Right atrium auricular region (tissue), 2 donors: ENCODE data around the gene ITPR2. TPM values are rescaled to one million over a fixed set of nuclear protein-coding genes. Genes with fewer than 3 reads are reported as not detected.

ENCODE experiments used
- DNase-seq: peaks from one replicate; pipeline ENCODE4 v3.0.0-alpha.2; 2019; ENCODE audit warnings: low spot score
- H3K27ac ChIP-seq, 2 donors: fragments of 200-600 bp; sonication (generic); 1 replicate in 1 of 2; 2 replicates in 1 of 2; pipeline ENCODE4 v1.5.1; 2016 to 2019
- H3K27me3 ChIP-seq, 2 donors: fragments of 200-600 bp; sonication (generic); one replicate each; pipeline versions ENCODE4 v1.5.1 to v1.6.0; 2017 to 2019
- H3K36me3 ChIP-seq: fragments of 200-600 bp; sonication (generic); one replicate; pipeline ENCODE4 v1.5.1; 2016
- H3K4me1 ChIP-seq, 2 donors: fragments of 200-600 bp; sonication (generic); one replicate each; pipeline versions ENCODE4 v1.5.1 to v1.6.0; 2017 to 2019
- H3K4me3 ChIP-seq, 2 donors: fragments of 200-600 bp; sonication (generic); 1 replicate in 1 of 2; 2 replicates in 1 of 2; pipeline ENCODE4 v1.5.1; 2017 to 2019; ENCODE audit warnings: mild to moderate bottlenecking in 1 of 2, moderate library complexity in 1 of 2
- H3K9me3 ChIP-seq, 2 donors: fragments of 200-600 bp; sonication (generic); one replicate each; pipeline ENCODE4 v1.5.1; 2019
- total RNA-seq, 2 donors: library from RNA; depleted of rRNA; stranded (reverse); fragments of >200 nt; gene quantifications; one replicate each; pipeline ENCODE4 v1.1.0, GENCODE V29; 2016
- TF ChIP-seq, protein P1 (sequence below), 2 donors: fragments of 200-600 bp; sonication (generic); IDR thresholded peaks; one replicate each; pipeline ENCODE4 v1.5.1; 2019; ENCODE audit warnings: antibody characterized with exemption in 2 of 2

ITPR2 gene
- total RNA-seq, 2 donors from 2014 or later, result 13.0 to 20.7 TPM

DNA sequence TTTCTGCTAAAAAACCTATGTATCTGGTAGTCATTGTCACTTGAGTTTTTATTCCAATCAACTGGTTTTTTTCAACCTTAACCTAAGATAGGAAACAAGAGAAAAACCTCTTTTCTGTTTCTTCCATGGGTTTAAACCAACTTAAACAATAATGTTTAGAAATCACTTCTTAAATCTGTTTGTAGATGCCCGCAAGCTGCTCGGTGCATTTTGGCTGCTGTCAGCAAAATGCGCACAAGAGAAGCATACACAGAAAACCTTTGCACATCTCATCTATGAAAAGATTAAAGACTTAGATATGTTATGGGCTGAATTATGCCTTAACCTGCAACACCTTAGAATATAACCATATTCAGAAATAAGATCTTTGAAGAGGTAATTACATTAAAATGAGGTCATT, 299.8 kb downstream of the ITPR2 start:
- Histone ChIP-seq H3K36me3 (no peaks in the 10 kb centered on the region), H3K4me1 (no peaks in the 10 kb centered on the region)
- TF ChIP-seq, protein P1, sequence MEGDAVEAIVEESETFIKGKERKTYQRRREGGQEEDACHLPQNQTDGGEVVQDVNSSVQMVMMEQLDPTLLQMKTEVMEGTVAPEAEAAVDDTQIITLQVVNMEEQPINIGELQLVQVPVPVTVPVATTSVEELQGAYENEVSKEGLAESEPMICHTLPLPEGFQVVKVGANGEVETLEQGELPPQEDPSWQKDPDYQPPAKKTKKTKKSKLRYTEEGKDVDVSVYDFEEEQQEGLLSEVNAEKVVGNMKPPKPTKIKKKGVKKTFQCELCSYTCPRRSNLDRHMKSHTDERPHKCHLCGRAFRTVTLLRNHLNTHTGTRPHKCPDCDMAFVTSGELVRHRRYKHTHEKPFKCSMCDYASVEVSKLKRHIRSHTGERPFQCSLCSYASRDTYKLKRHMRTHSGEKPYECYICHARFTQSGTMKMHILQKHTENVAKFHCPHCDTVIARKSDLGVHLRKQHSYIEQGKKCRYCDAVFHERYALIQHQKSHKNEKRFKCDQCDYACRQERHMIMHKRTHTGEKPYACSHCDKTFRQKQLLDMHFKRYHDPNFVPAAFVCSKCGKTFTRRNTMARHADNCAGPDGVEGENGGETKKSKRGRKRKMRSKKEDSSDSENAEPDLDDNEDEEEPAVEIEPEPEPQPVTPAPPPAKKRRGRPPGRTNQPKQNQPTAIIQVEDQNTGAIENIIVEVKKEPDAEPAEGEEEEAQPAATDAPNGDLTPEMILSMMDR (IDR thresholded peaks at IDR 0.05), result no peak

DNA sequence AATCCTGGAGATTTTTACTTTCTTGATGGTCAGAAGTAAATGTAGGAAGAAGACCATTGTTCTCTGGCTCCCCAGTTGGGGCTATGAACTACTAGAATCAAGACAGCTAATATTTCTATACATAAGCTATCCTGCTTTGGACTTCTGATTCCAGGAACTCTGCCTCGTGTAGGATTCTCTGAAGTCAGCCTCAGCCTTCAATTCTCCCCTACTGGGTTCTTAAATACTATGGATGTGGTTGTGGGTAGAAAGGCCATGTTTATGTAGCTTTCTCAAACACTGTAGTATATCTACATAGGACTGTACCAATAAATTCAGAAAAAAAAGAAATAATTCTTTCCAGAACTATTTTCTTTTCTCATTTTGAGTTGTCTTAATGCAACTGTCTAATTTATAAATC, 302.5 kb downstream of the ITPR2 start:
- DNase-seq, result no peak
- TF ChIP-seq, protein P1 (IDR thresholded peaks at IDR 0.05), result no peak
- no peaks in the 10 kb centered on the region for H3K27me3 ChIP-seq

More for the DNA sequence above, 299.8 kb downstream of the ITPR2 start:
- H3K27me3 ChIP-seq, result no peaks in the 10 kb centered on the region
- no peaks in the 10 kb centered on the region for H3K9me3 ChIP-seq
- H3K27ac ChIP-seq, result no peak overlapping the region
- H3K4me3 ChIP-seq, result no peak overlapping the region
- no peak for DNase-seq

DNA sequence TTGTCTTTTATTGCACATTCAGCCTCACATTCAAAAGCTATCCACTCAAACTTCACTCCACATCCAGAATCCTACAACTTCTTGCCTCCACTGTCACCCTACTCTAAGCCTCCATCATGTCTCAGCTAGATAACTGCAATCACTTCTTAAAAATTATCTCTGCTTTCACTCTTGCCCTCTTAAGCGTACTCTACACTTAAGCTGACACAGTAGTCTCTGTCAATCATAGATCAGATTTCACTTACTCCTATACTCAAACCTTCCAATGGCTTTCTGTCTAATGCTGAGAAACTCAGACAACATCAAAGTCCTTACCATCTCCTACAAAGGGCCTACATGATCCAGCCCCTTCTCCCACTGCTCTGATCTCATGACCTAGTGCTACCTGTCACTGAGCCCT, 304.1 kb downstream of the ITPR2 start:
- TF ChIP-seq, protein P1 (IDR thresholded peaks at IDR 0.05), result no peak
- Histone ChIP-seq H3K9me3 (peaks cover 0 to 13% of the 10 kb centered on the region in 2 donors), H3K4me1 (no peaks in the 10 kb centered on the region), H3K4me3 (no peak overlapping the region), H3K27ac (no peak overlapping the region), H3K27me3 (no peaks in the 10 kb centered on the region), H3K36me3 (no peaks in the 10 kb centered on the region)
- no peak for DNase-seq

More for the DNA sequence above, 302.5 kb downstream of the ITPR2 start:
- Histone ChIP-seq H3K4me3 (no peak overlapping the region), H3K36me3 (no peaks in the 10 kb centered on the region), H3K9me3 (peaks cover 0 to 2% of the 10 kb centered on the region in 2 donors), H3K4me1 (no peaks in the 10 kb centered on the region), H3K27ac (no peak overlapping the region)

DNA sequence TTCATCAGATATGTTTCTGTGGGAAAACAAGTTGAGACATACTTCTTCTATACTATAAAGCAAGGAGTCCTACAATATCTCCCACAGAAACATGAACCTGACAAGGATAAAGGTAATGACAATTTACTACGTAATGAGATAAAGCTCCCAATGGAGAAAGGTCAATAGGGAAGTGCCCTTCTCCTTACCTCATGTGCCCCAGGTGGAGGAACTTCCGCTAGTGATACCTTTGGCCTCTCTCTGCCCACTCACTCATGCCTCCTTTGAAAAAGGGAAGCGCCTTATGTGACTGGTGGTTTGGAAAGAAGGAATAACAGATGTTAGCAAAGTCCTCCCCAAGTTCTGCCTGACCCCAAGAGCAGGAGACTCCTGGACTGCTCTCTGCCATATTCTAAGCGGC, 305.3 kb downstream of the ITPR2 start:
- Histone ChIP-seq H3K9me3 (peaks cover 0 to 13% of the 10 kb centered on the region in 2 donors), H3K4me1 (no peaks in the 10 kb centered on the region), H3K4me3 (no peak overlapping the region), H3K27ac (no peak overlapping the region), H3K36me3 (no peaks in the 10 kb centered on the region), H3K27me3 (no peaks in the 10 kb centered on the region)
- no peak for DNase-seq
- TF ChIP-seq, protein P1 (IDR thresholded peaks at IDR 0.05), result no peak

DNA sequence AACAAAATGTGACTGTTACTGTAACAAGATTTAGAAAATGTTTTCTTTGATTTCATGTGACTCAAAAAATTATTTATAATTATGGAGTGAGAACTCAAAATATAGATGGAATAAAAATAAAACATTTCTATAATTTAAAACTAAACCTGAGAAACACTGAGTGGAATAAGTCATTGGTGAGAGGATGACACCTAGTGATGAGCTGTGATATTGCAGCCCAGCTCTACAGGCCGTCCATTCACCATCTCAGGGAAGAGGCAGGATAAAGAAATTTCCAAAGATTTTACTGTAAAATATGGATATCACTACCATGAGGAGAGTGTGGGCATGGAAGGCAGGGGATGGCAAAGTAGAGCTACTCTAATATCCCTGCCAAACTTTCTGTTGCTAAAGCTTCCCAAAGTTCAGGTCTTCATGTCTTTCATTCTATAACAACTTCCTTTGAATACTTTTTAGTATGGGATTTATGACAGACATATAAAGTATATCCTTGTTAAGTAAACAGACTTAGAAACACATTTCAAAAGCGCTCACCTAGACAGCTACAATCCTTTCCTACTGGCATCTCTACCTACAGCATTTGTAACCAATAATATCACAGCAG, 308.0 kb downstream of the ITPR2 start:
- Histone ChIP-seq H3K9me3 (peaks cover 0 to 13% of the 10 kb centered on the region in 2 donors), H3K36me3 (no peaks in the 10 kb centered on the region), H3K4me3 (no peak overlapping the region), H3K27me3 (no peaks in the 10 kb centered on the region), H3K27ac (no peak overlapping the region), H3K4me1 (no peaks in the 10 kb centered on the region)
- no peak for DNase-seq
- TF ChIP-seq, protein P1 (IDR thresholded peaks at IDR 0.05), result peak in 1 of 2 donors; percentile 46

DNA sequence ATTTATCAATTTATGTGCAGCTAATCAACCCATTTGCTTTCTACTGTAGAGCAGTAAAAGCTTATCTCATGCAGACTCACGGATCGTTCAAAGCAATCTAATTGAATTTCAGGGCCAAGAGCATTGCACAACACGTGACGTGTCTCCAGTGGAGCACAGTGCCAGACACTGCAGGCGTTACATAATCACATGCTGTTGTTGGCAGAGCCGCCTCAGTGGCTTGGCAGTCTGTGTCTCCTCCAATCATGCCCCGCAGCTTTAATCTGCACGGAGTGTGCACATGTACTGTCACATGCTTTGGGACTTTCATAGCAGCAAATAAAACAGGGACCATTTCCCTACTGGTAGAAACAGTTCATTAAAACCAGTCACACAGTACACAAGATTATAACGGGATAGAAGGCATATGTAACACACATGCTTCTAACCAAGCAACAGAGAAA, 309.3 kb downstream of the ITPR2 start:
- H3K27me3 ChIP-seq, result no peaks in the 10 kb centered on the region
- TF ChIP-seq, protein P1 (IDR thresholded peaks at IDR 0.05), result no peak
- H3K9me3 ChIP-seq, result peaks cover 0 to 13% of the 10 kb centered on the region in 2 donors
- H3K4me1 ChIP-seq, result no peaks in the 10 kb centered on the region
- H3K27ac ChIP-seq, result peak overlapping the region; percentile 38 to 39
- DNase-seq, result peak; percentile 97
- no peaks in the 10 kb centered on the region for H3K36me3 ChIP-seq
- H3K4me3 ChIP-seq, result no peak overlapping the region
